NCI-H1417 (cell line): ENCODE results near the gene TNS3.

Source experiments
- DNase-seq, 3 experiments: peaks; one replicate each; lab custom pipeline; 2025; lab: John Stamatoyannopoulos, UW

Gene TNS3

DNA sequence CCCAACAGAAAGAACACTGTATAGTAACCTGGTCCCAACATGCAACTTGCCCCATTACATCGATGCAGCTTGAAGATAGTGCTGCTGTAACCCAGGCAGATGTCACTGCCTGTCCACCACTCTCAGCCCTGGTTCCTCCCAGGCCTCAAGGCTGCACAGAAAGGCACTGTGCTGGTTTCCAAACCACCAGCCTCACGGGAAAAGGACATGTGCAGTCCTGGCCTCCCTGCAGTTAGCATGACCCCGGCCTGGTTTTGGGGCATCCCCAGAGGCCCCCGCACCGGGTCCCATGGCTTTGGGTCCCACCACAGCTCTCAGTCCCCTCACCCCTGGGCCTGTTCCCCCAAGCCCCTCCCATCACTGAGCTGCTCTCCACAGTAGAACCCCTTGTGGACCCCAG, 214.5 kb downstream of the TNS3 start:
- DNase-seq: no peak

DNA sequence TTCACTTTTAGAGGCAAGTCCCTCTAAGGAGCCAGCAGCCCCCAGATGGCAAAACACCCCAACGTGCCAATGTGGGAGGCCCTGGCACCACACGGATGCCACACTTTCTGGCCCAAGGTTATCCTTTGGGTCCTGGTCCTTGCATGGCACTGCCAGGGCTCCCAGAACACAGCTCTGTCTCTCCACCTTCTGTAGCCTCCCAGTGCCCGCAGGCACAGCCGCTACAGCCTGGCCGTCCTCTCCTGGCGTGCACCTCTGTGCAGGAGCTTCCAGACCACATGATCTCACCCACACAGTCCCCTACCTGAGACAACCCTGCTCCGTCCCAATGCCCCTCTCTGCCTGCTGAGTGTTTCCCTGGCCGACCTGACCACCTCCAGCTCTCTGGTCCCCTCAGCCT, 215.0 kb downstream of the TNS3 start:
- DNase-seq: no peak

DNA sequence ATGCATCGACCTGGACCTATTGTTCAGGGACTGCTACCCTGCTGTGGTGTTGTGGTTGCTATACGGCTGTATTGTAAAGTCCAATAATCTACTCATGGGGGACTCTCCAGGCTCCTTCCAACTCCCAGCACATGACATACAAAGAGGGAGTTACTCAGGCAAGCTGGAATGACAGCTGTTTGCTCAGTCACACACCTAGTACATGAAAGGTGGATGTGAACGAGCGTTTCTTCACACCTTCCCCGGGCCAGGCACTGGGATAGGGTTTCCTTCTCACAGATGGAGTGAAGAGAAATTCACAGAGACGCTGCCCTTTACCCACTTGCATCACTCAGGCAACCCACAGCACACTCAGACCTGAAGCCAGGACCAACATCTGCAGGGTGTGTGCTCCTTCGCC, 215.7 kb downstream of the TNS3 start:
- DNase-seq: peak in 1 of 3 experiments; percentile 31

DNA sequence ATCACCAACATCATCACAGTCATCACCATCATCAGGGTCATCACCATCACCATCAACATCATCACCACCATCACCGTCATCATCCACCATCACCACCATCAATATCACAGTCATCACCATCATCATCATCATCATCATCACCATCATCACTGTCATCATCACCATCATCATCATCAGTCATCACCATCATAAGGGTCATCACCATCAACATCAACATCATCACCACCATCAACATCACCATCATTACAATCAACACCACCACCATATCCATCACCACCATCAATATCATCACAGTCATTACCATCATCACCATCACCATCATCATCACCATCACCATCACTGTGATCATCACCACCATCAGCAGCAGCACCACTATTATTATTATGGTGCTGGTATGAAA, 218.9 kb downstream of the TNS3 start:
- no peak for DNase-seq

DNA sequence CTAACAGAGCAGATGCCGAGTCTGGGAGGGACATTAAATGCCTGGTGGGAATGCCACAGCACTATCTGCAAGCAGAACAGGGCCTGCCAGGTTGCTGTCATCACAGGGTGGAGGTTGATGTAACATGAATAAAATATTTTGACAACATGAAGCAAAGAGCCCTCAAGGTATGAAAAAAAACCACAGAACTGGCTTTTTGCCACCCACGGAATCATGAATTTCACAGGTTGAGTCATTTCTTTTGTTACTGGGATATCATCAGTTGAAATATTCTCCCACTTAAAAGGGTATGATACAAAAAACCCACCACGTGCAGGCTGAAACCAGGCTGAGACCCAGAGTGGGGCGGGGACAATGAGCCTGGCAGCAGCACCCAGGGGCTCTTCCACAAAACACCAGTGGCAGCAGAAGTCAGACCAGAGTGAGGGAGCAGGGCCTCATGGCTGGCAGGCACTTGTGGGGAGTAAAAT, 220.1 kb downstream of the TNS3 start:
- no peak for DNase-seq

DNA sequence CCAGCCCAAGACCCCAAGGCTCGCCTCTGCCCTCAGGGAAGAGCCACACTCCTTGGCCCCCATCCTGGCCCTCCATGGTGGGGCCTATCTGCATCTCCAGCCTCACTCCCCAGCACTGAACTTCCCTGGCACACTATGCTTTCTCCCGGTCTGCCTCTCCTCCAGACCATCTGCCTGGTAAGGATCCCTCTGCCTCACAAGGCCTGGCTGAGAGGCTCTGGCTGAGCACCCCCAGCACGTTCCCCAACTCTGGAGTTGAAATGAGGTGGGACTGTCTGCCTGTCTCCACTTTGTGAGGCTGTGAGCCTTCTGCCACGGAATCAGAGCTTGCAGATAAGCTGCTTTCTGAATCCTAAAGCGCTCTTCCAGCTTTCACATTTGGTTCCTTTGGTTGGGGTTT, 220.7 kb downstream of the TNS3 start:
- no peak for DNase-seq

DNA sequence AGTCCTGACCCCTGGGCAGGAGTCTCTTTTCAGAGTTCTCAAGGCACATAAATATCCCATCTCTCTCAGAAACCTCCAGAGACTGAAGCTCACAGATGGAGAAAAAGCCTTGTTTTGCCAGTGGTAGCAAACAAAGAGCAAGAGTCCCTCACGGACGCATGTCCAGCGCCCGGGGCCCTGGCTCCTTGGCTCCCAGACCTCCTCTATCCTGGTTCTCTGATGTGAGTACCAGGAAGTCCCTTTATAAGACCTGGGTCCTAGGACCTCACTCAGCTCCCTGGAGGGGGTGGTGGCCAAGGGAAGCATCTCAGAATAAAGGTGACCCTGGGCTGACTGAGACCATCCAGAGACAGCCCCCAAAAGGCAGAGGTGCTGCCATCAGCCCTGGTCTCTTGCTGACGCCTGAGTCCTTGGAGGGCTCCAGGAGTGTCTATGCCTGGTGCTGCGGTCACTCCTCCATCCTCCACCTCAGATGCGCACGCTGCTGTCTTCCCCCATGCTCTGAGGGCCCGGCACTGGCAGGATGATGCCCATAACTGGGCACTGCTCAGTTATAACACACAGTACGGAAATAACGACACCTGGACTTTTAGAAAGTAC, 221.5 kb downstream of the TNS3 start:
- no peak for DNase-seq

DNA sequence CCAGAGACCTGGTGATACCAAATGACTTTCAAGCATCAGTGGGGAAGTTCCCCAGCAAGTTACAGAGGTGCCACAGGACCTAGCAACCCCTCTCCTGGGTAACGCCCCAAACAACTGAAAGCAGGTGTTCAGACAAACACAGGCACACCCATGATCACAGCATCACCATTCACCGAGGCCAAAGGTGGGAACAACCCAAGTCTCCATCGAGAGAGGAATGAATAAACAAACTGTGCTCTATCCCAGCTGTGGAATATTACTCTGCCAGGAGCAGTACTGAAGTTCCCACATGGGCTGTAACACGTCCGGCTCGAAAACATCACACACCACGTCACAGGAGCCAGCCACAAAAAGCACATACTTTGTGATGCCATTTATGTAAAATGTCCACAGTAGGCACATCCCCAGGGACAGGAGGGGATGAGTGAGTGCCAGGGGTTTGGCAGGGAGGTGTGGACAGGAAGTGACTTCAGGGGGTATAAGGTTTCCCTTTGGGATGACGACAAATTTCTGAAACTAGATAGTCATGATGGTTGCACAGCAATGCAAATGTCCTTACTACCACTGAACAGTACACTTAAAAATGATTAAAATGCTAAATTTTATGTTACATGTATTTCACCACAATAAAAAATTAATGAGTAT, 222.8 kb downstream of the TNS3 start:
- no peak for DNase-seq

DNA sequence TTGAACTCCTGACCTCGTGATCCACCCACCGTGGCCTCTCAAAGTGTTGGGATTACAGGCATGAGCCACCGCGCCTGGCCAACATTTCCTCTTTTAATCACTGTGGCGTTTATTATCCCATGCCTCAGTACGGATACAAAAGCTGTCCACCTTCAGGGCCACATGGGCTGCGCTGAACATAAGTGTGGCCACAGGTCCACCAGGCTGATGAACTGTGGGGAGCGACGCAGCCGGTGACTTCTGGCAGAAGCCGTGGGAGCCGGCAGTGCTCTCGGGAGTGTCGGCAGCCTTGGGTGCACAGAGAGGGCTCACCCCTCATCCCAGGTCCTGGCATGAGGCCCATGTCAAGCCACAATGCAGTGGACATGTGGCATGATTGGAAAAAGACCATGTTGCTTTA, 223.6 kb downstream of the TNS3 start:
- DNase-seq: no peak

DNA sequence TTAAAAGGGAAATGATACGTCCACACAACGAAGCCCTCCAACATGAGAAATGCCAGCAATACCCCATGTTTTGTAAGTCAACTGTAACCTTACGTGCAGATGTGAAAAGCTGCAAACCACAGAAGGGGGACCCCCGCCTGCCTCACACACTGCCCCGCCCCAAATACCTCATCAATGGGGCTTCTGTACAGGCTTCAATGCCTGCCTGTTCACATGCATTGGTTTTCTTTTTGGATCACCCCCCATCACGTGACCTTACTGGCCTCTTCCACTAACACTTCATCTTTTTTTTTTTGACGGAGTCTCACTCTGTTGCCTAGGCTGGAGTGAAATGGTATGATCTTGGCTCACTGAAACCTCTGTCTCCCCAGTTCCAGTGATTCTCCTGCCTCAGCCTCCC, 224.0 kb downstream of the TNS3 start:
- no peak for DNase-seq

DNA sequence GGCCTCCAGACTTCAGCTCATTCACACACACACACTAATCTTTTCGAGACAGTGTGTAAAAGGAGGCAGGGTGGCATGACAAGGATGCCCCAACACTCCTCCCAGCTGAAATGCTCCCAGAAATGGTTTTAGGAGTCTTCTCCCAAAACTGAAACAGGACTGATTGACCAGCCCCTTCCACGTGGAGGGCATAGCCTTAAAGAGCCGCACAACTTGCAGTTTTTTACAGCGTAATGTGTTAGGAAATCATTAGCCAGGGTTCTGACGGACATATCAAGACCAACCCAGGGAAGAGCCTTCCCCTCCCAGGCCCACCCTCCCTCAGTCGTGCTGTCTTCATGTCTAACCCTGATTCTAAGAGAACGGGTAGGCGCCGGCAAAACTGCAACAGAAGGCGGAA, 224.6 kb downstream of the TNS3 start:
- DNase-seq: no peak

DNA sequence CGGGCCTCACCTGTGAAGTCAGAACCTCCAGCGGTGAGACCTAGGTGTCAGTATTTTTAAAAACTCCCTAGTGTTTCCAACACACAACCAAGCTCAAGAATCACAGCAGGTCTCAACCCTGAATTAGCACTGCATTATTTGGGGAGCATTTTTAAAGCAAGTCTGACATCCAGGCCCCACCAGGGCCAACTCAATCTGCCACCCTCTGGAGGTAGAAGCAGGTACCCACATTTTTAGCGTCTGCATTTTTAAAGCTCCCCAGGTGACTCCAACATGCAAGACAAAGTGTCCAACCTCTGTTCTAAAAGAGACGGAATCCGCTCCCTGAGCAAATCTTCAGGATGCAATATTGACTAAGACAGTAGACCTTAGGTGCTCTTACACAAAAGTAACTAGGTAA, 225.7 kb downstream of the TNS3 start:
- no peak for DNase-seq

DNA sequence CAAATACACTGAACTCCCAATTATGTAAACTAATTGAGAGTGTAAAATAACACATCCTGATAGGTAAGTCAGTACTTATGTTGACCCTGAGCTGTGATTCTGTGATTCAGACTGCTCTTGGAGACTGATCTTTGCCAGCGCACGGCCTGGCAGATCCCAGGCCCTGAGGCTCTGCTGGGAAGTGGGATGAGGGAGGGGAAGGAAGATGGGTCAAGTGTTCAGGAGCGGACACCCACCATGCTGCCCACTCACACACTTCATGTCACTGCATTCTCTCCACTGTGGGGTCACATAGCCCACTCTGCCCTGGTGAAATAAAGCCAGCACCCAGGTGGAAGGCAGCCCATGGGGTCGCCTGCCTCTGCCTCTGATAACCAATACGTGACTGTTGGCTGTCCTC, 226.2 kb downstream of the TNS3 start:
- no peak for DNase-seq

DNA sequence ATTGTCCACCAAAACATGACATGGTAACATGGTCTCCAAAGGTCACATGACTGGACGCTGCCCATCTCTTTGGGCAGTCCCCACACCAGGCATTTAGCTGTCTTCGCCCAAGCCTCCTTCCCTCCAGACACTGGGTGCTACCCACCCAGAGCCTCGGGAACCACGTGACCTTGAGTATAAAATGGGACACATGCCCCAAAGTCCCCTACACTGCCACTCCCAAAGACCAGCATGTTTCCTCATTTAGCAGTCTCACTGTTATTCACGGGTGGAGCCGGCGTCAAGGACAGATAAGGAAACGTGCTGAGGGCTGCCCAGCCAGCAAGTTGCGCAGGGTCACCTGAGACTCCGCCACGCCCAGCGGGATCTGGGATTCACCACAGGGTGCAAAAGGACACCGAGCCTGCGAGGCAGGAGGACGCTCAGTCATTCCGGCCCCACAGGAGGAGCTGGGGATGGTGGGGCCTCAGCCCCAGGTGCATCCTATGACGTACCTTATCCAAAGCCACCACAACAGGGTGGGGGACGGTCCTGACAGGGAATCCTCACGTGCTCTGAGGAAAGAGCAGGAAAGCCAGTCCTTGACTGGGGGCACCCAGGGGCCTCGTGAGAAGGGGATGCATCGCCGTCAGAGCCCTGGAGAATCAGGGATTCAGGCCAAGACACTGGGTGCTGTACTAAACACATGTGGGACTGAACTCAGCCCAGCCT, 226.9 kb downstream of the TNS3 start:
- DNase-seq: no peak

DNA sequence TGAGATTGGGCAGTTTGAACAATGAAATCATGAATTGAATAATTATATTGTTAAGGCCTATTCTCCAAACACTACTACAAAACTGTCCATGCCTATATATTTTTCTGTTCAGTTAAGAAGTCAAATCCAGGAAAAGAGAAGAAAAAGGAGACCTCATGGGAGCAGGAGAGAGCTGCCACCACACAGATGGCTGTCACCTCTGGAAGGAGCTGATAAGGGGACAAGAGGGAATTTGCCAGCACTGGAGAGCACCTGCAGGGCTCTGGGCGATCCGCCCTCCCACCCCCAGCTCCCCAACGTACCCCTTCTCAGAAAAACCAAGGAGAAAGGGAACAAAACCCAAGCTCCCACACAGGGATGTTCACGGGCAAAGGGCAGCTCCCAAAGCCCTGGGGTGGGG, 227.8 kb downstream of the TNS3 start:
- DNase-seq: no peak

DNA sequence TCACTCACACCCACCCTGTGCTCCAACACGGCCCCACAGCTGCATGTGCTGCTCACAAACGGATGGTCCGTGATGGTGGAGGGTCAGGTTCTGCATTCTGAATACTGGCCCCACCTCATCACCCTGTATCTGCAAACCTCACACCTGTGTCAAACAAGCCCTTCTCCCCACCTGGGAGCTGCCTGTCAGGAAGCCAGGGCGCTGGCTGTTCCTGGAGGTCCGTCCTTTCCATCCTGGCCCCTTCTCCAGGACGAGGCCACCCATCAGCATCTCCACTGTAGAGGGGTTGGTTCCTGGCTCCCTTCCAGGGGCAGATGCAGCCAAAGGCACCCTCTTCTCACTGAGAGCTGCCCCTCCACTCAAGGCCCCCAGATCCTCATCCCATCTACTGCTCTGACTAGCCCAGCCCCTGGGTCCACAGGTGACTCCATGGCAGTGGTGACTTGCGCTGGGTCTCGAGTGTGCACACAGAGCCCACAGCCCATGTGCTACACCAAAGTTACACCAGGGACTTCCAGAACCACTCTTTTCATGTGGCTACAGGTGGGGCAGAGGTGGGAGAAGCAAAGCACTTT, 229.4 kb downstream of the TNS3 start:
- no peak for DNase-seq

DNA sequence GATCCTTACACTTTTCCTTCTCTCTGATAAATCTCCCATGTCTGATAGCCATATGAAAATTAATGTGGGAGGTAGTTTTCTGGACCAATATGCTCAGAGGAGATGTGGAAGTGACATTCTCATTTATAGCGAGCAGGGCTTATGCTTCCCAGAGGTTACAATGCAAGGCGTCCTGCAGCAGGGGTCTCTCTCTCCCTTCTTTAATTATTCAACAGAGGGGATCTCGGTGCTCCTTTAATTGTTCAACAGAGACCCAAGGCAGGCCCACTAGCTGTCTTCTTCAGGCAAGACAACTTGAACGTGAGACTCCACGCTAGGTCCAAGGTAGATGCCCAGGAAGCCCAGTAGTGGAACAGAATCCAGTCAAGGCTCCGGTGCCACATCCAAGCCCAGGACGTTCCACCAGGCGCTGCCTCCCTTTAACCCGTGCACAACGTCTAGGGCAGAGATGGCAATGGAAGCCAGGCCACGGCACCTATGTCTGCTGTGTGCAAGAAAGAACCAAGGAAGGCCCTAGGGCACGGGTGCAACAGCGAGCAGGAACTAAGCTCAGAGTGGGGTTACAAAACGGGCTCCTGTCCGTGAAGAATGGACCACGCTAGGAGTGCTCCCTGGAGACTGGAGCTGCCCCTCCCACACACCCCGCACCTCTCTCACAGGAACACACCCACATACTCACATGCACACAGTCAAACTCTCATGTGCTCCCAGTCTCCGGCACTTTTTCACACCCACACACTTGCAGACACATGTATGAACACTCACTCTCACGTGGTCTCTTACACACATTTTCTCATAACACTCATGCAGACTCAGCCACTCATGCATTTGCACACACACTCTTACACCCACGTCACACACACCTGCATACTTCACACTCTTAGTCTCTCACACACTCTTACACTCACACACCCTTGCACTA, 230.4 kb downstream of the TNS3 start:
- DNase-seq: peak in 1 of 3 experiments; percentile 21

DNA sequence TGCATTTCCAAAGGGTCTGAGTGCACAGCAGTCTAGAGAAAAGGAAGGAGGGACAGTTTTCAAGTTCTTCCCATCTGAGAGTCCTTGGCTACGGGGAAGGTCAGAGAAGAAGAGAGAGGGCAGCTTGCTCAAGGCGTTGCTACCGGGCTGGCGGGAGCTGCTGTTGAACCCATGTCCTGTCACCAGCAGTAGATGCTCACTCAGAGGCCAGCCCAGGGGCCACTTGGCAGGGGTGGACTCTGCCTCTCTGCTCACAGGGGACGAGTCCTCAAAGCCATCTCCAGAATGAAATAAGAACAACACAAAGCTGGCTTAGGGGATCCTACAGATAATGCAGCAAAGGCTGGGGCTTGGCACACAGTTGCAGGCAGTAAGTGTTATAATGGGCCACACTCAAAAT, 231.5 kb downstream of the TNS3 start:
- DNase-seq: no peak

DNA sequence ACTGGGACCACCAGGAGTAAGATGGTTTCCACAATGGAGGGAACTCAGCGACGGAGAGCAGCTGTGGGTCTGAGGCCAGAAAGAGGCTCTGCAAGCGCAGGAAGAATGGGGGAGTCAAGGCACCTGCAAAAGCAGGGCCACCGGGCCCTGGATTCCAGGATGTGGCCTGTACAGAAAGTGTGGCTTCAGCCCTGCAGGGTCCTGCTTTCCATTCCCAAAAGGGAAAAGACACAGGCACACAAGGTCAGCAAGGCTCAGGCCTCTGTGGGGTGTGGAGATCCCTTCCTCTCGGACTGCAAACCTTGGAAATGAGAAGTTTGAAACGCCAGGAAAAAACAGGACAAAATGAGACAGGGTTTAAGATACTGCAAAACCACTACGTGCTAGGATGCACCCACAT, 232.5 kb downstream of the TNS3 start:
- no peak for DNase-seq

DNA sequence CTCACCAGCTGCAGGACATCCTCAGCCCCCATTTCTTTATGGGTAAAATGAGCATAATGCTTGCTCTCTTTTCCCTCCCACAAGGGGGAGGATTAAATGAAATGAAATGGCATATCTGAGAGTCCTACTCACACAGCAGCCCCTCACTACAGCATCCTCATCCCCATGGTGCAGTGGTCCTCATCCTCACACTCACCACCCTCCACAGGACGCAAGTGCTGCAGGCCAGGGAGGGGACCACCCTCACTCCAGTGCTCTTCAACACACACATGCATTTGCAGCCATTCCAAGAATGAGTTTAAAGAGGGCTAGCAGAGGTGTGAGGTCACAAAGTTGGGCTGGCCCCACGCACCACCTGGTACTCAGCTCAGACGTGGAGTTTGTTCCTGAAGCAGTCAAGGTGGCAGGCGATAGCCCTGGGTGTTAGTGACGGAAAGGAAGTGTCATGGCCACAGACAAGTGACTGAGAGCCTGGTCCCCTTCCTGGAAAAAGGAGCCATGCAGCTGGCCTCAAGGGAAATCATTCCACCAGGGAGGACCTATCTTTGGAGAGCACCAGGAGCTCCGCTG, 234.0 kb downstream of the TNS3 start:
- DNase-seq: no peak

DNA sequence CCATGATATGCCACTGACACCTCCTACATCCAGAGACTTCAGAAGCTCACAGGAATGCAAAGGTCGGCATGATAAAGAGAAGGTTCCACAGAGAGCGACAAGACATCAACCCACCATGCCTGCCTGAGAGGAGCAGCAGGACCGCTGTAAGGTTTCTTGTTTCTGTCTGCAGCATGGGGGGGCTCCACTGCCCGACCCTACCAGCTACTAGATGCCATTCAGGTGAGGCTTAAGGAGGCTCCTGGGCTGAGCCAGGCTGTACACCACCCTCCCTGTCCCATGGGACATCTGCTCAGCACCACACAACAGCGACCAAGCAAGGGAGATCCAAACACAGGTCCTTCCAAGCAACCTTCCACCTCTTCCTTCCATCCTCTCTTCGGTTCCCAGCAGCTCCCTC, 234.6 kb downstream of the TNS3 start:
- no peak for DNase-seq
